Neural crest cell (in vitro differentiated cells): Measurements from ENCODE around the gene PCDHA6. TPM values are rescaled to one million over a fixed set of nuclear protein-coding genes. Genes with fewer than 3 reads are reported as not detected.
"Not testable (repeated sequence)": the region's sequence is repeated elsewhere in the genome, so short reads cannot be mapped to it uniquely, and the experiment has no call there.

Source experiments
- DNase-seq: peaks from one replicate; pipeline ENCODE4 v3.0.0; 2021; ENCODE audit warnings: low read depth, mixed read lengths, low spot score
- H3K27ac Mint-ChIP-seq: one replicate; pipeline ENCODE4 v1.8.0; 2021; ENCODE audit warnings: mild to moderate bottlenecking, mixed read lengths; ENCODE audit not compliant: unreplicated experiment
- H3K27me3 Mint-ChIP-seq: 2 replicates; pipeline ENCODE4 v1.8.0; 2021; ENCODE audit warnings: low read depth, mild to moderate bottlenecking, mixed read lengths
- H3K36me3 Mint-ChIP-seq: 2 replicates; pipeline ENCODE4 v1.8.0; 2021; ENCODE audit warnings: low read depth, mild to moderate bottlenecking, mixed read lengths
- H3K4me1 Mint-ChIP-seq: 2 replicates; pipeline ENCODE4 v1.8.0; 2021; ENCODE audit warnings: mixed read lengths
- H3K4me3 Mint-ChIP-seq: one replicate; pipeline ENCODE4 v1.8.0; 2021; ENCODE audit warnings: mild to moderate bottlenecking, mixed read lengths
- H3K9me3 Mint-ChIP-seq: 2 replicates; pipeline ENCODE4 v1.8.0; 2021; ENCODE audit warnings: mixed read lengths
- CTCF ChIP-seq: fragments of 200-600 bp; sonication (generic); conservative IDR thresholded peaks from 2 replicates; pipeline ENCODE4 v1.5.0; 2021; ENCODE audit warnings: antibody characterized with exemption, mild to moderate bottlenecking
- total RNA-seq: library from RNA; stranded (reverse); gene quantifications from 2 replicates; pipeline ENCODE4 v1.2.1, GENCODE V29; 2021

PCDHA6 gene
- total RNA-seq, 1 donor from 2014 or later: 12.1 TPM

- peaks cover 44% of the 10 kb centered on the region for H3K36me3 Mint-ChIP-seq
- H3K27me3 Mint-ChIP-seq, H3K27ac Mint-ChIP-seq, H3K4me3 Mint-ChIP-seq, DNase-seq, H3K4me1 Mint-ChIP-seq: not testable (repeated sequence)
- TF ChIP-seq CTCF: peak; percentile 28
- peaks cover 15% of the 10 kb centered on the region for H3K9me3 Mint-ChIP-seq
Measured at GRCh38 chr5:140848139-140849102, 20.7 kb downstream of the PCDHA6 start, which contains the start of gene PCDHA9. PCDHA9 (plus strand) TSS chr5:140848382; CDS start chr5:140848496, 114 bp downstream.

DNA sequence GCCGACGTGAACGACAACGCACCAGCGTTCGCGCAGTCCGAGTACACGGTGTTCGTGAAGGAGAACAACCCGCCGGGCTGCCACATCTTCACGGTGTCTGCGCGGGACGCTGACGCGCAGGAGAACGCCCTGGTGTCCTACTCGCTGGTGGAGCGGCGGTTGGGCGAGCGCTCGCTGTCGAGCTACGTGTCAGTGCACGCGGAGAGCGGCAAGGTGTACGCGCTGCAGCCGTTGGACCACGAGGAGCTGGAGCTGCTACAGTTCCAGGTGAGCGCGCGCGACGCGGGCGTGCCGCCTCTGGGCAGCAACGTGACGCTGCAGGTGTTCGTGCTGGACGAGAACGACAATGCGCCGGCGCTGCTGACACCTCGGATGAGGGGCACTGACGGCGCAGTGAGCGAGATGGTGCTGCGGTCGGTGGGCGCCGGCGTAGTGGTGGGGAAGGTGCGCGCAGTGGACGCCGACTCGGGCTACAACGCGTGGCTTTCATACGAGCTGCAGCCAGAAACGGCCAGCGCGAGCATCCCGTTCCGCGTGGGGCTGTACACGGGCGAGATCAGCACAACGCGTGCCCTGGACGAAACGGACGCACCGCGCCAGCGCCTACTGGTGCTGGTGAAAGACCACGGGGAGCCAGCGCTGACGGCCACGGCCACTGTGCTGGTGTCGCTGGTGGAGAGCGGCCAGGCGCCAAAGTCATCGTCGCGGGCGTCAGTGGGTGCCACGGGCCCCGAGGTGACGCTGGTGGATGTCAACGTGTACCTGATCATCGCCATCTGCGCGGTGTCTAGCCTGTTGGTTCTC, 22.3 kb downstream of the PCDHA6 start:
- H3K27ac Mint-ChIP-seq, H3K4me1 Mint-ChIP-seq, DNase-seq, H3K27me3 Mint-ChIP-seq, H3K4me3 Mint-ChIP-seq: not testable (repeated sequence)
- H3K36me3 Mint-ChIP-seq: peaks cover 45% of the 10 kb centered on the region
- peaks cover 15% of the 10 kb centered on the region for H3K9me3 Mint-ChIP-seq

DNA sequence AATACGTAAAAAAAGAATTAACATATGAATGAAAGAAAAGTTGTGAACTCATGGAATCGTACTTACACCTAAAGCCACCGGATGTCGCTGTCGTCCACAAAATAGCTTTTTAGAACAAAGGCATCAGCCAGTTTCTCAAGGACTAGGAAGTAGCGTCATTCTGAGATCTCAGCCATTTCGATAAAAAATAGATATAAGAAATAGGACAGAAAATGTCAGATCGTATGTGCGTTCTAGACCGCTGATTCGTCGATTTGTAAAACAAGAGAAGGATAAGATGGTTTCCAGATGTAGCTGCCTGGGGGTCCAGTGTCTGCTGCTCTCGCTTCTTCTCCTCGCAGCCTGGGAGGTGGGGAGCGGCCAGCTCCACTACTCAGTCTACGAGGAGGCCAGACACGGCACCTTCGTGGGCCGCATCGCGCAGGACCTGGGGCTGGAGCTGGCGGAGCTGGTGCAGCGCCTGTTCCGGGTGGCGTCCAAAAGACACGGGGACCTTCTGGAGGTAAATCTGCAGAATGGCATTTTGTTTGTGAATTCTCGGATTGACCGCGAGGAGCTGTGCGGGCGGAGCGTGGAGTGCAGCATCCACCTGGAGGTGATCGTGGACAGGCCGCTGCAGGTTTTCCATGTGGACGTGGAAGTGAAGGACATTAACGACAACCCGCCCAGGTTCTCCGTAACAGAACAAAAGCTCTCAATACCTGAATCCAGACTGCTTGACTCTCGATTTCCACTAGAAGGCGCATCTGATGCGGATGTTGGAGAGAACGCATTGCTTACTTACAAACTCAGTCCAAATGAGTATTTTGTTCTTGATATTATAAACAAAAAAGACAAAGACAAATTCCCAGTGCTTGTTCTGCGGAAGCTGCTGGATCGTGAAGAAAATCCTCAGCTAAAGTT, 28.3 kb downstream of the PCDHA6 start, which contains the start of gene PCDHA10:
PCDHA10 (plus strand) TSS at position 126 of the 903 bp plus-strand sequence; CDS start at position 278, 152 bp downstream.
- no peak for DNase-seq
- Mint-ChIP-seq H3K4me3 (peak within 1 kb of the TSS; percentile 82), H3K4me1 (peaks cover 5% of the 10 kb centered on the region), H3K9me3 (peaks cover 11% of the 10 kb centered on the region), H3K36me3 (peaks cover 63% of the 10 kb centered on the region), H3K27ac (peak within 1 kb of the TSS; percentile 76), H3K27me3 (no peaks in the 10 kb centered on the region)
- peak; percentile 70 for TF ChIP-seq CTCF

DNA sequence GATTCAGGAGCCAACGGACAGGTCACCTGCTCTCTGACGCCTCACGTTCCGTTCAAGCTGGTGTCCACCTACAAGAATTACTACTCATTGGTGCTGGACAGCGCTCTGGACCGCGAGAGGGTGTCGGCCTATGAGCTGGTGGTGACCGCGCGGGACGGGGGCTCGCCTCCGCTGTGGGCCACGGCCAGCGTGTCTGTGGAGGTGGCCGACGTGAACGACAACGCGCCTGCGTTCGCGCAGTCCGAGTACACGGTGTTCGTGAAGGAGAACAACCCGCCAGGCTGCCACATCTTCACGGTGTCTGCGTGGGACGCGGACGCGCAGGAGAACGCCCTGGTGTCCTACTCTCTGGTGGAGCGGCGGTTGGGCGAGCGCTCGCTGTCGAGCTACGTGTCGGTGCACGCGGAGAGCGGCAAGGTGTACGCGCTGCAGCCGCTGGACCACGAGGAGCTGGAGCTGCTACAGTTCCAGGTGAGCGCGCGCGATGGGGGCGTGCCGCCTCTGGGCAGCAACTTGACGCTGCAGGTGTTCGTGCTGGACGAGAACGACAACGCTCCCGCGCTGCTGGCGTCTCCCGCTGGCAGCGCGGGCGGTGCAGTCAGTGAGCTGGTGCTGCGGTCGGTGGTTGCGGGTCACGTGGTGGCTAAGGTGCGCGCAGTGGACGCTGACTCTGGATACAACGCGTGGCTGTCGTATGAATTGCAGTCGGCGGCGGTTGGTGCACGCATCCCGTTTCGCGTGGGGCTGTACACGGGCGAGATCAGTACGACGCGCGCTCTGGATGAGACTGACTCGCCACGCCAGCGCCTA, 29.6 kb downstream of the PCDHA6 start:
- Mint-ChIP-seq H3K27ac (no peak overlapping the region), H3K4me1 (peaks cover 5% of the 10 kb centered on the region), H3K9me3 (peaks cover 14% of the 10 kb centered on the region), H3K4me3 (no peak overlapping the region), H3K36me3 (peaks cover 72% of the 10 kb centered on the region), H3K27me3 (no peaks in the 10 kb centered on the region)
- DNase-seq: no peak
- no peak for TF ChIP-seq CTCF

DNA sequence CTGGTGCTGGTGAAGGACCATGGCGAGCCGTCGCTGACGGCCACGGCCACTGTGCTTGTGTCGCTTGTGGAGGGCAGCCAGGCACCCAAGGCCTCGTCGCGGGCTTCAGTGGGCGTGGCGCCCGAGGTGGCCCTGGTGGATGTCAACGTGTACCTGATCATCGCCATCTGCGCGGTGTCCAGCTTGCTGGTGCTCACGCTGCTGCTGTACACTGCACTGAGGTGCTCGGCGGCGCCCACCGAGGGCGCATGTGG, 30.2 kb downstream of the PCDHA6 start:
- Mint-ChIP-seq H3K9me3 (peaks cover 14% of the 10 kb centered on the region), H3K27ac (no peak overlapping the region), H3K36me3 (peaks cover 74% of the 10 kb centered on the region), H3K4me1 (peaks cover 5% of the 10 kb centered on the region), H3K4me3 (no peak overlapping the region), H3K27me3 (no peaks in the 10 kb centered on the region)
- no peak for DNase-seq
- TF ChIP-seq CTCF: no peak
